ENCODE data around the gene NFYB.
"Not testable (repeated sequence)": the region's sequence is repeated elsewhere in the genome, so short reads cannot be mapped to it uniquely, and the experiment has no call there.

NFYB gene

GRCh38 chr12:104114834-104115586 is 23.0 kb downstream of the NFYB start:
- DNase-seq (ENCODE audit: low read depth), result not testable (repeated sequence)

DNA sequence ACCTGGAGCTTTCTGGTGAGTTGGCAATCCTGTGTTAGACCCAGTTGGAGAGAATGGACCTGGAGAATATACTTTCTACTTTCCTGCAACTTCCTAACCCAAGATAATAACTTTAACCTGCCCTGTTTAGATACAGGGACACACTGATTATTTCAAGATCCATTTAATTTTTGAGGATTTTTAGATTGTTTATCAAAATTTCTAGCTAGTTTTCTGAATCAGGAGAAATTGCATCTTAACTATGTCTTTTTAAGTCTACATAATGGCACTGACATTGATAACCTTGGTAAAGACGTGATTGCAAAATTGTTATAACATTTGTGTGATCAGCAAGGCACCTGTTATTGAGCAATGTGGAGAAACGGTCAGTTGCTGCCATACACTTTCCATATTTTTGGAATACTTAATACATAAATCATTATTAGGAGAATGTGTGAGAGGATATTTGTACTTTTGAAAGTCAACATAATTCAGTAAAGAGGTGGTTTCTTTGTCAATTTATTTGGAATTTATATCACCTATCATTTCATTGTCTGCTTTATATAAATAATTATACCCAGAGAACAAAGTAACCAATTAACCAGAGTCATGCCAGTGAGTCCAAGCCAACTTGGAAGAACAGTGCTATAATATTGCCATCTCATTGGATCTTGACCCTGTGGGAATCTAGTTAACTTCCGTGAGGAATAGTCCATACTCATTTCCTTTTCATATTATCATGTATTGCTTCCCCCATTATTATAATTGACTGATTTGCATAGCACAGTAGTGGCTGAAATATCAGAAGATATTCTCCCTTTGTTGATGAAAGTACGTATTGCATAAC is 28.4 kb downstream of the NFYB start:
- DNase-seq (ENCODE audit: low read depth), result no peak

GRCh38 chr12:104108755-104109445 is 29.1 kb downstream of the NFYB start:
- DNase-seq (ENCODE audit: low read depth), result peak; percentile 76

GRCh38 chr12:104106965-104107364 is 31.0 kb downstream of the NFYB start:
- no peak for DNase-seq (ENCODE audit: low read depth)

DNA sequence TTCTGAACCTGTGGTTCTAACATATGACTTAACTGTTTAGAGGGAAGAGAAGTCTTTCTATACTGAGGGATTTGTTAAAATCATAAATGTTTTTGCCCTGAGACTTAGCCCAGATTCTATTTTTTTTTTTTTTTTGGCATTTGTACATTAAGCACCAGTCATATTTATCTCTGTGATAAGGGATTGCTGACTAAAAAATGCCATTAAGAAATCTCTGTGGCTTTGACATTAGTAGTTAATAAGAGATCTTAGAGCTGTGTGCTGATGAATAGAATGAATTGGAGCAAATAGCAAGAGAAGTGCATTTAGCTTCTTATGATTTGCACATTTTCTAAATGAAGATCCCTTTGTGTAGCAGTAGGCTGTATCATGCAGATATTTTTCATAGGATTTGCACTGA is 32.5 kb downstream of the NFYB start:
- no peak for DNase-seq (ENCODE audit: low read depth)

DNA sequence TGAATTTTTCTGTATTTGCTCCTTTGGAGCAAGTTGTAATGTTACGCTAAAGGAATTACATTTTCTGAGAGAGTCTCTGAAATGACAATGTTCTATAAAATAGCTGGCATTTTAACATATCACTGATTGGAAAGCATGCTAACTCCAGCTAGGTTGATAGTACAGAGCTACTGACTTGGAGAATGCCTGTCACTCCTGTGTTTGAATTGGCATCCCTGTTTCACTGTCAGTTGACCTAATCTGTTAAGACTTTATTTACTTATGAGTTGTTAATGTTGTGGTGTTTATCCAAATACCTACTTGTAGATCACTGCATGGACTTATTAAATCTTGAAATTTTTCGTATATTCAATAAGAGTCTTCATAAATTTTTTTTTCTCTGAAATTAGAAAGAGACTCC is 40.1 kb downstream of the NFYB start:
- DNase-seq (ENCODE audit: low read depth), result no peak

GRCh38 chr12:104095289-104095688 is 42.7 kb downstream of the NFYB start:
- no peak for DNase-seq (ENCODE audit: low read depth)

DNA sequence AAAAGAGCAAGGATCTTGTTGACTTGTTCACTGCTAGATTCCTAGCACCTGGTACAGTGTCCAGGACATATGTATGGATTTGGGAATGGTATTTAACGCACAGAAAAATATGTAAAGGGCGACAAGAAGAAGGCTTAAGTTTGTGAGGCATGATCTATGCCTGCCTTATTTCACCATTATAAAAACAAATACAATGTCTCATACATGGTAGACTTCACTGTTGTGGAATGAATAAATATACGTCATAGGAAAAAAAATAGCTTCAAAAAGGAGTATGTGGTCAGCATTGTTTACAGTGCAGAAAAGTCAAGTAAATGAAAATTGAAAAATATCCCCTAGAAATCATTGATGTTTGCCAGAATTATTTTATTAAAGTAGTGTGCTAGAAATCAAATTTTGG is 43.7 kb downstream of the NFYB start:
- DNase-seq (ENCODE audit: low read depth), result no peak

- no peak for DNase-seq (ENCODE audit: low read depth)
Observed at GRCh38 chr12:104091136-104091535, 46.9 kb downstream of the NFYB start.

- no peak for DNase-seq (ENCODE audit: low read depth)
Observed at GRCh38 chr12:104090685-104091084, 47.3 kb downstream of the NFYB start.

DNA sequence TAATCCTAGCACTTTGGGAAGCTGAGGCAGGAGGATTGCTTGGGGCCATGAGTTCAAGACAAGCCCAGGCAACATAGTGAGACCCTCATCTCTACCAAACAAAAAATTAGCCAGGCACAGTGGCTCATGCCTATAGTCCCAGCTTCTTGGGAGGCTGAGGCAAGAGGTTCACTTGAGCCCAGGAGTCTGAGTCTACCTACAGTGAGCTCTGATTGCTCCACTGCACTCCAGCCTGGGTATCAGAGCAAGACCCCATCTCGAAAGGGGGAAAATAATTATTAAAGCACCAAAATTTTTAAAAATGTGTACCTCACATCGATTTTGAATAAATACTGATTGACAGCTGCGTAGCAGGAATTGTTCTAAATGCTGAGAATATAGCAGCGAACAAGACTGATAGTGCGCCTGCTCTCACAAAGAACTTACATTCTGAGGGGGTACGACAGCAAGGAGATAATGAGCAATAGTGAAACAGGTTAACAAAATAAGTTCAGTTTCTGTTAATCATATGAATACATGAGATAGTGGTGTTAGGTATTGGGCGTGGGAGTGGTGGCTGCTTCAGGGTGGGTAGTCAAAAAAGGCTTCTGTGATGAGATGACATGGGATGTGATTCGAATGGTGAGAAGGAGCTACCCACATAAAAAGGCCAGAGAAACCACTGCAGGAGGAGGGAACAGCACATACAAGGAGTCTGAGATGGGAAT is 54.1 kb downstream of the NFYB start:
- no peak for DNase-seq (ENCODE audit: low read depth)

- DNase-seq (ENCODE audit: low read depth), result no peak
Observed at GRCh38 chr12:104080764-104081163, 57.2 kb downstream of the NFYB start.

GRCh38 chr12:104079024-104079423 is 59.0 kb downstream of the NFYB start:
- DNase-seq (ENCODE audit: low read depth), result no peak

GRCh38 chr12:104073699-104074098 is 64.3 kb downstream of the NFYB start:
- no peak for DNase-seq (ENCODE audit: low read depth)

GRCh38 chr12:104072099-104072498 is 65.9 kb downstream of the NFYB start:
- no peak for DNase-seq (ENCODE audit: low read depth)

Measured in T follicular helper cell (primary cell).